GM18909 (cell line): ENCODE results near the gene SPATA6L.
A peak's percentile ranks its signal among the peaks of the same experiment; 100 is the strongest.

ENCODE experiments used
- ATAC-seq: cut with Tn5 transposase; IDR thresholded peaks from one replicate; pipeline ENCODE4 v1.9.1; 2021; ENCODE audit warnings: mild to moderate bottlenecking; ENCODE audit not compliant: unreplicated experiment, poor library complexity

The SPATA6L gene

GRCh38 chr9:4666042-4666699 lies at the start of gene SPATA6L:
Gene SPATA6L, minus strand, starts transcription at chr9:4666480. Its CDS starts 230 bp downstream, at chr9:4666250.
- peak; percentile 41 for ATAC-seq

- ATAC-seq = no peak
These were observed 48.2 kb upstream of the SPATA6L start for GRCh38 chr9:4714266-4715016.

- ATAC-seq = no peak
These were observed 47.6 kb upstream of the SPATA6L start for GRCh38 chr9:4713849-4714248.

- no peak for ATAC-seq
These were observed 43.1 kb upstream of the SPATA6L start for GRCh38 chr9:4709380-4709779.

- ATAC-seq = no peak
These were observed 40.8 kb upstream of the SPATA6L start for GRCh38 chr9:4706971-4707622.

- no peak for ATAC-seq
These were observed 39.7 kb upstream of the SPATA6L start for GRCh38 chr9:4706021-4706420.

- no peak for ATAC-seq
These were observed 37.8 kb upstream of the SPATA6L start for GRCh38 chr9:4704129-4704528.

GRCh38 chr9:4701526-4701925 lies 35.2 kb upstream of the SPATA6L start:
- no peak for ATAC-seq

GRCh38 chr9:4700932-4701331 lies 34.7 kb upstream of the SPATA6L start:
- ATAC-seq = no peak

GRCh38 chr9:4700091-4700490 lies 33.8 kb upstream of the SPATA6L start:
- no peak for ATAC-seq

GRCh38 chr9:4691795-4692194 lies 25.5 kb upstream of the SPATA6L start:
- ATAC-seq = no peak

- ATAC-seq = peak; percentile 63
These were observed 23.9 kb upstream of the SPATA6L start for GRCh38 chr9:4690144-4690543.

- peak; percentile 76 for ATAC-seq
These were observed 23.4 kb upstream of the SPATA6L start for GRCh38 chr9:4689687-4690104.

GRCh38 chr9:4689021-4689420 lies 22.7 kb upstream of the SPATA6L start:
- ATAC-seq = no peak

GRCh38 chr9:4686584-4686983 lies 20.3 kb upstream of the SPATA6L start:
- ATAC-seq = no peak

GRCh38 chr9:4686112-4686511 lies 19.8 kb upstream of the SPATA6L start:
- ATAC-seq = no peak

GRCh38 chr9:4684820-4685219 lies 18.5 kb upstream of the SPATA6L start:
- no peak for ATAC-seq

- no peak for ATAC-seq
These were observed 14.5 kb upstream of the SPATA6L start for GRCh38 chr9:4680750-4681149.

GRCh38 chr9:4680173-4680525 lies 13.9 kb upstream of the SPATA6L start:
- peak; percentile 5 for ATAC-seq

- peak; percentile 96 for ATAC-seq
These were observed 13.2 kb upstream of the SPATA6L start, which contains the start of gene CDC37L1 for GRCh38 chr9:4679268-4680172. Gene CDC37L1, plus strand, starts transcription at chr9:4679569. Its CDS starts 199 bp downstream, at chr9:4679768.
